IMR-90 (cell line): Measurements from ENCODE around the gene ADGRV1. TPM values are rescaled to one million over a fixed set of nuclear protein-coding genes. Genes with fewer than 3 reads are reported as not detected.

ENCODE experiments used
- ATAC-seq: fragments of 200-7000 bp; cut with Tn5 transposase; 2 replicates; pipeline ENCODE4 v1.9.1; 2020; ENCODE audit warnings: low read depth, mild to moderate bottlenecking, moderate library complexity
- BruUV-seq: library from RNA; stranded (reverse); fragments of 400-500 nt; replicated peaks from 2 replicates; lab custom pipeline; 2021; lab: Mats Ljungman, UMichigan
- CTCF ChIA-PET: fragments of 300-600 bp; formaldehyde crosslinking; extraction: SDS; loops from one replicate; lab custom pipeline; 2021; ENCODE audit warnings: antibody characterized with exemption; lab: Yijun Ruan, JAX
- POLR2A ChIA-PET: fragments of 300-600 bp; sonication (Branson Sonifier 250); formaldehyde crosslinking; loops from one replicate; lab custom pipeline; 2022; ENCODE audit warnings: antibody characterized with exemption; ENCODE audit not compliant: unreplicated experiment; lab: Charles Lee
- DNase-seq: peaks from one replicate; pipeline ENCODE4 v3.0.0; 2013
- H2AFZ ChIP-seq: replicated peaks from 2 replicates; pipeline ENCODE3; 2013; ENCODE audit warnings: low read length, mild to moderate bottlenecking; ENCODE audit not compliant: poor library complexity
- H2AK5ac ChIP-seq: 2 replicates; pipeline ENCODE4 v1.6.1; 2013; ENCODE audit warnings: low read depth, low read length, inconsistent platforms
- H2AK9ac ChIP-seq: replicated peaks from 2 replicates; pipeline ENCODE3; 2013; ENCODE audit warnings: mild to moderate bottlenecking, low read depth, low read length, moderate library complexity; ENCODE audit not compliant: poor library complexity
- H2BK120ac ChIP-seq: 2 replicates; pipeline ENCODE4 v1.6.1; 2013; ENCODE audit warnings: low read depth, low read length, inconsistent platforms
- H2BK15ac ChIP-seq: 3 replicates; pipeline ENCODE4 v1.6.1; 2013; ENCODE audit warnings: low read depth, low read length, inconsistent platforms
- H2BK20ac ChIP-seq: 2 replicates; pipeline ENCODE4 v1.6.1; 2013; ENCODE audit warnings: low read depth, mild to moderate bottlenecking, inconsistent platforms, low read length, moderate library complexity
- H2BK5ac ChIP-seq: 2 replicates; pipeline ENCODE4 v1.6.1; 2013; ENCODE audit warnings: mild to moderate bottlenecking, low read depth, low read length, inconsistent platforms; ENCODE audit not compliant: poor library complexity, severe bottlenecking
- H3K14ac ChIP-seq: replicated peaks from 2 replicates; pipeline ENCODE4 v1.6.1; 2013; ENCODE audit warnings: low read depth, low read length, inconsistent platforms
- H3K18ac ChIP-seq: 2 replicates; pipeline ENCODE4 v1.6.1; 2013; ENCODE audit warnings: low read depth, low read length, control low read depth
- H3K23ac ChIP-seq: 2 replicates; pipeline ENCODE4 v1.6.1; 2013; ENCODE audit warnings: low read depth, low read length, inconsistent platforms
- H3K27ac ChIP-seq: 2 replicates; pipeline ENCODE4 v1.5.1; 2013; ENCODE audit warnings: mild to moderate bottlenecking, control low read depth, low read length; ENCODE audit not compliant: insufficient read depth
- H3K27me3 ChIP-seq: 2 replicates; pipeline ENCODE4 v1.6.1; 2013; ENCODE audit warnings: low read length; ENCODE audit not compliant: control insufficient read depth, insufficient read depth
- H3K36me3 ChIP-seq: 2 replicates; pipeline ENCODE4 v1.6.1; 2013; ENCODE audit warnings: low read length, mixed read lengths; ENCODE audit not compliant: control insufficient read depth, insufficient read depth
- H3K4ac ChIP-seq: 2 replicates; pipeline ENCODE4 v1.6.1; 2013; ENCODE audit warnings: low read depth, low read length, inconsistent platforms
- H3K4me1 ChIP-seq: 2 replicates; pipeline ENCODE4 v1.6.1; 2013; ENCODE audit warnings: low read length, mixed read lengths; ENCODE audit not compliant: control insufficient read depth, insufficient read depth
- H3K4me2 ChIP-seq: 2 replicates; pipeline ENCODE4 v1.6.1; 2013; ENCODE audit warnings: low read depth, mild to moderate bottlenecking, control low read depth, low read length, moderate library complexity
- H3K4me3 ChIP-seq: 2 replicates; pipeline ENCODE4 v1.5.1; 2013; ENCODE audit warnings: low read depth, mild to moderate bottlenecking, control low read depth, low read length, moderate library complexity; ENCODE audit not compliant: insufficient read depth
- H3K56ac ChIP-seq: 2 replicates; pipeline ENCODE4 v1.6.1; 2013; ENCODE audit warnings: low read length, inconsistent platforms; ENCODE audit not compliant: insufficient read depth; ENCODE audit errors: extremely low read depth
- H3K79me1 ChIP-seq, 2 experiments: 2 replicates each; pipeline ENCODE4 v1.6.1; 2013; ENCODE audit warnings: low read length in 2 of 2, inconsistent platforms in 1 of 2, low read depth in 1 of 2
- H3K9ac ChIP-seq: 2 replicates; pipeline ENCODE4 v1.6.1; 2013; ENCODE audit warnings: low read depth, low read length, control low read depth
- H3K9me1 ChIP-seq: 2 replicates; pipeline ENCODE4 v1.6.1; 2013; ENCODE audit warnings: low read length, inconsistent platforms; ENCODE audit not compliant: insufficient read depth
- H3K9me3 ChIP-seq: 2 replicates; pipeline ENCODE4 v1.6.1; 2013; ENCODE audit warnings: low read length; ENCODE audit not compliant: control insufficient read depth, insufficient read depth
- H4K20me1 ChIP-seq: 2 replicates; pipeline ENCODE4 v1.6.1; 2013; ENCODE audit warnings: low read length, inconsistent platforms; ENCODE audit not compliant: insufficient read depth
- H4K5ac ChIP-seq: 2 replicates; pipeline ENCODE4 v1.6.1; 2013; ENCODE audit warnings: mild to moderate bottlenecking, low read depth, low read length, control low read depth
- H4K8ac ChIP-seq, 2 experiments: 2 replicates each; pipeline ENCODE4 v1.6.1; 2013; ENCODE audit warnings: low read depth in 2 of 2, low read length in 2 of 2, control low read depth in 1 of 2, inconsistent platforms in 1 of 2
- H4K91ac ChIP-seq: 2 replicates; pipeline ENCODE4 v1.6.1; 2013; ENCODE audit warnings: low read depth, low read length, inconsistent platforms; ENCODE audit not compliant: insufficient read depth
- FOS ChIP-seq: fragments of 150-350 bp; IDR thresholded peaks from 2 replicates; pipeline ENCODE4 v1.6.1; 2016; ENCODE audit warnings: low read depth, low read length
- RAD21 ChIP-seq: IDR thresholded peaks from 2 replicates; pipeline ENCODE4 v1.6.1; 2012; ENCODE audit warnings: low read length, improper control_type of control experiment
- RCOR1 ChIP-seq: IDR thresholded peaks from 2 replicates; pipeline ENCODE4 v1.6.1; 2012; ENCODE audit warnings: mild to moderate bottlenecking, low read length, improper control_type of control experiment; ENCODE audit not compliant: insufficient replicate concordance
- WGBS, 2 experiments: methylation state at CpG; one replicate each; pipeline versions ENCODE4 v1.1.5 to v1.1.7; 2013; ENCODE audit warnings: missing lambda C conversion rate in 2 of 2; ENCODE audit not compliant: insufficient read length in 1 of 2; ENCODE audit errors: extremely low coverage in 2 of 2; 5-methylcytosine and 5-hydroxymethylcytosine counted together
- dilution Hi-C: fragments of 300-500 bp; cut with HindIII; formaldehyde crosslinking; loops from one replicate; pipeline ENCODE4 v1.14.3; 2018; ENCODE audit warnings: low sequenced_read_pairs; ENCODE audit not compliant: unreplicated experiment
- in situ Hi-C: fragments of 300-500 bp; cut with MboI; formaldehyde crosslinking; loops from 3 replicates; pipeline ENCODE4 v1.14.3; 2019; ENCODE audit warnings: low sequenced_read_pairs, inconsistent platforms, mixed read lengths
- intact Hi-C: fragments of 100-400 bp; cut with micrococcal nuclease; formaldehyde crosslinking; loops from 2 replicates; pipeline ENCODE4 v1.10.0; 2022
- polyA plus RNA-seq, 3 experiments: library from polyadenylated mRNA; depleted of rRNA; stranded (reverse); fragments of >200 nt; gene quantifications; 2 replicates each; pipeline ENCODE4 v1.2.3, GENCODE V29; 2012; ENCODE audit warnings: low replicate concordance in 1 of 3
- total RNA-seq: library from RNA; depleted of rRNA; stranded (reverse); fragments of >200 nt; gene quantifications from 2 replicates; pipeline ENCODE4 v1.2.3, GENCODE V29; 2012

The ADGRV1 gene
- total and polyA plus RNA-seq, 2 of the 4 experiments (the other 2 are of a cell fraction) = under 0.01 TPM; not detected in 1

DNA sequence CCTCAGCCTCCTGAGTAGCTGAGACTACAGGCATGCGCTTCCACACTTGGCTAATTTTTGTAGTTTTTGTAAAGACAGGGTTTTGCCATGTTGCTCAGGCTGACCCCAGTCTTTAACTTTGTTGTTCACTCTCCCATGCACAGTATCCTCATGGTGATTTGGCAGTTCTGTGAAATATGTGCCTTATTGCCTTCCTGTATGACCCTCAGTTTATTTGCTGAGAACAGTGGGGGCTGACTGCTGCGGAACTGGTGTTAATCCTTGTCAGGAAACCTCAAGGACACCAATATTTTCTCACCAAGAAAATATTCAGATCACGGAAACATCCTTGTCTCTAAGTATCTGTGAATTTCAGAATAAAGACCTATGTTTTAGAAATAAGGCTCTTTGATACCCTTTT, 536.7 kb downstream of the ADGRV1 start:
- peak overlapping the region; percentile 29; the same call in 1 of the 2 replicates for H3K14ac ChIP-seq
- dilution Hi-C loops = no loop called here
- in situ Hi-C loops = loop anchor here (5.0 kb wide), 2 partner anchors 228 to 292 kb away; no protein-coding TSS in a partner anchor
- H3K9me1 ChIP-seq = no peaks in the 10 kb centered on the region; the same call in 1 of the 2 replicates
- H4K8ac ChIP-seq = peak overlapping the region in 1 of 2 experiments; percentile 47; a peak in 1 of 4 replicates
- ChIA-PET POLR2A (no interaction called here), CTCF (interaction anchor here (0.6 kb wide), 1 partner anchor 229 kb away, joined by 3 read pairs; no protein-coding TSS in a partner anchor)
- no peak for TF ChIP-seq RCOR1
- no peak for TF ChIP-seq RAD21
- no peak for TF ChIP-seq FOS
- no peak overlapping the region for H3K9ac ChIP-seq
- peak overlapping the region; percentile 10; the same call in 1 of the 2 replicates for H2BK120ac ChIP-seq
- no peaks in the 10 kb centered on the region for H4K20me1 ChIP-seq
- WGBS, 2 experiments = no CpG with 5 or more reads among the region's 3 CpGs
- no peak overlapping the region for H2BK15ac ChIP-seq
- H2BK20ac ChIP-seq = 0 out of 2 replicates have a peak overlapping the region, but pooled peaks have one; percentile 6
- no TSS peak for BruUV-seq
- no peak overlapping the region for H2BK5ac ChIP-seq
- no peaks in the 10 kb centered on the region for H3K27me3 ChIP-seq
- H3K27ac ChIP-seq = no peak overlapping the region
- no peaks in the 10 kb centered on the region for H3K9me3 ChIP-seq
- H4K91ac ChIP-seq = no peak overlapping the region
- ATAC-seq = no peak
- peak overlapping the region; percentile 17; the same call in 1 of the 2 replicates for H3K18ac ChIP-seq
- H2AK5ac ChIP-seq = 0 out of 2 replicates have a peak overlapping the region, but pooled peaks have one; percentile 13
- H3K23ac ChIP-seq = no peak overlapping the region
- no peak overlapping the region for H2AK9ac ChIP-seq
- no peak overlapping the region for H3K4me2 ChIP-seq
- H3K4me1 ChIP-seq = no peaks in the 10 kb centered on the region; the same call in 1 of the 2 replicates
- no peaks in the 10 kb centered on the region for H3K79me1 ChIP-seq
- H4K5ac ChIP-seq = no peak overlapping the region
- no peak overlapping the region for H3K56ac ChIP-seq
- H3K4me3 ChIP-seq = no peak overlapping the region
- H2AFZ ChIP-seq = no peak overlapping the region
- H3K36me3 ChIP-seq = no peaks in the 10 kb centered on the region
- DNase-seq = no peak
- H3K4ac ChIP-seq = peak overlapping the region; percentile 22; the same call in 1 of the 2 replicates
- intact Hi-C loops = no loop called here
